ENCODE data around the gene MGME1. TPM values are rescaled to one million over a fixed set of nuclear protein-coding genes. Genes with fewer than 3 reads are reported as not detected.

MGME1 gene
- total RNA-seq, 1 experiment from 2014 or later = 15.1 TPM

DNA sequence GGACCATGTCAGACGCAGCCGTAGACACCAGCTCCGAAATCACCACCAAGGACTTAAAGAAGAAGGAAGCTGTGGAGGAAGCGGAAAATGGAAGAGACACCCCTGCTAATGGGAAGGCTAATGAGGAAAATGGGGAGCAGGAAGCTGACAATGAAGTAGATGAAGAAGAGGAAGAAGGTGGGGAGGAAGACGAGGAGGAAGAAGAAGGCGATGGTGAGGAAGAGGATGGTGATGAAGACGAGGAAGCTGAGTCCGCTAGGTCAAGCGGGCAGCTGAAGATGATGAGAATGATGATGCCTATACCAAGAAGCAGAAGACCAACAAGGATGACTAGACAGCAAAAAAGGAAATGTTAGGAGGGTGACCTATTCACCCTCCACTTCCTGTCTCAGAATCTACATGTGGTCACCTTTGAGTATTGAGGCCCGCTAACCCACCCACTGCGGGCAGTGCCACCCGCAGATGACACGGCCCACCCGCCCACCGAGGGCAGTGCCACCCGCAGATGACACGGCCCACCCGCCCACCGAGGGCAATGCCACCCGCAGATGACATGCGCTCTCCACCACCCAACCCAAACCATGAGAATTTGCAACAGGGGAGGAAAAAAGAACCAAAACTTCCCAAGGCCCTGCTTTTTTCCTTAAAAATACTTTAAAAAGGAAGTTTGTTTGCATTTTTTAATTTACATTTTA, 43.3 kb downstream of the MGME1 start:
- Histone ChIP-seq H3K27me3 (ENCODE audit: low read length) (no peaks in the 10 kb centered on the region), H3K9ac (ENCODE audit: low read length) (no peak overlapping the region), H3K4me1 (ENCODE audit: insufficient read depth, low read length) (no peaks in the 10 kb centered on the region), H3F3A (ENCODE audit: low read length, unreplicated experiment) (no peaks in the 10 kb centered on the region), H3K4me2 (ENCODE audit: low read length) (no peak overlapping the region), H4K20me1 (ENCODE audit: low read length) (no peaks in the 10 kb centered on the region), H3K27ac (ENCODE audit: low read length) (no peak overlapping the region), H3K4me3 (ENCODE audit: low read length) (no peak overlapping the region), H3K9me3 (ENCODE audit: low read length) (no peaks in the 10 kb centered on the region), H2AFZ (ENCODE audit: low read length) (no peak overlapping the region), H3K79me2 (ENCODE audit: low read length) (no peaks in the 10 kb centered on the region), H3K36me3 (ENCODE audit: low read depth, low read length) (no peaks in the 10 kb centered on the region; the same call in 1 of the 2 replicates), H3K9me2 (replicated peaks; ENCODE audit: low read length) (no peaks in the 10 kb centered on the region)
- TF ChIP-seq, protein P1, sequence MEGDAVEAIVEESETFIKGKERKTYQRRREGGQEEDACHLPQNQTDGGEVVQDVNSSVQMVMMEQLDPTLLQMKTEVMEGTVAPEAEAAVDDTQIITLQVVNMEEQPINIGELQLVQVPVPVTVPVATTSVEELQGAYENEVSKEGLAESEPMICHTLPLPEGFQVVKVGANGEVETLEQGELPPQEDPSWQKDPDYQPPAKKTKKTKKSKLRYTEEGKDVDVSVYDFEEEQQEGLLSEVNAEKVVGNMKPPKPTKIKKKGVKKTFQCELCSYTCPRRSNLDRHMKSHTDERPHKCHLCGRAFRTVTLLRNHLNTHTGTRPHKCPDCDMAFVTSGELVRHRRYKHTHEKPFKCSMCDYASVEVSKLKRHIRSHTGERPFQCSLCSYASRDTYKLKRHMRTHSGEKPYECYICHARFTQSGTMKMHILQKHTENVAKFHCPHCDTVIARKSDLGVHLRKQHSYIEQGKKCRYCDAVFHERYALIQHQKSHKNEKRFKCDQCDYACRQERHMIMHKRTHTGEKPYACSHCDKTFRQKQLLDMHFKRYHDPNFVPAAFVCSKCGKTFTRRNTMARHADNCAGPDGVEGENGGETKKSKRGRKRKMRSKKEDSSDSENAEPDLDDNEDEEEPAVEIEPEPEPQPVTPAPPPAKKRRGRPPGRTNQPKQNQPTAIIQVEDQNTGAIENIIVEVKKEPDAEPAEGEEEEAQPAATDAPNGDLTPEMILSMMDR (conservative IDR thresholded peaks at IDR 0.05; ENCODE audit: low read depth, low read length) = no peak
- TF ChIP-seq EZH2phosphoT487 (IDR thresholded peaks at IDR 0.05; ENCODE audit: borderline replicate concordance, low read length) = no peak
- no peak for TF ChIP-seq EZH2 (IDR thresholded peaks at IDR 0.05; ENCODE audit: low read length, unreplicated experiment)
- ChIA-PET POLR2A (ENCODE audit: unreplicated experiment) (no interaction called here), CTCF (no interaction called here)
- intact Hi-C loops (cut with micrococcal nuclease) = no loop called here
- DNase-seq (no peak), ATAC-seq (no peak)
- BruUV-seq (replicated peaks) = no TSS peak

- Histone ChIP-seq H3K27me3 (ENCODE audit: low read length) (no peaks in the 10 kb centered on the region), H3K9ac (ENCODE audit: low read length) (no peak overlapping the region), H3F3A (ENCODE audit: low read length, unreplicated experiment) (no peaks in the 10 kb centered on the region), H3K79me2 (ENCODE audit: low read length) (no peaks in the 10 kb centered on the region), H3K4me3 (ENCODE audit: low read length) (no peak overlapping the region), H3K4me2 (ENCODE audit: low read length) (no peak overlapping the region), H3K9me2 (replicated peaks; ENCODE audit: low read length) (no peaks in the 10 kb centered on the region), H3K4me1 (ENCODE audit: insufficient read depth, low read length) (no peaks in the 10 kb centered on the region), H3K9me3 (ENCODE audit: low read length) (no peaks in the 10 kb centered on the region), H2AFZ (ENCODE audit: low read length) (no peak overlapping the region), H3K36me3 (ENCODE audit: low read depth, low read length) (no peaks in the 10 kb centered on the region; the same call in 1 of the 2 replicates), H4K20me1 (ENCODE audit: low read length) (no peaks in the 10 kb centered on the region), H3K27ac (ENCODE audit: low read length) (no peak overlapping the region)
- no peak for ATAC-seq
- intact Hi-C loops (cut with micrococcal nuclease) = no loop called here
- CTCF ChIA-PET = no interaction called here
- TF ChIP-seq EZH2 (IDR thresholded peaks at IDR 0.05; ENCODE audit: low read length, unreplicated experiment) (no peak), EZH2phosphoT487 (IDR thresholded peaks at IDR 0.05; ENCODE audit: borderline replicate concordance, low read length) (no peak)
- TF ChIP-seq, protein P1 (conservative IDR thresholded peaks at IDR 0.05; ENCODE audit: low read depth, low read length) = no peak
- DNase-seq = no peak
- no TSS peak for BruUV-seq (replicated peaks)
- POLR2A ChIA-PET (ENCODE audit: unreplicated experiment) = no interaction called here
Measured at GRCh38 chr20:18012901-18013300, 44.1 kb downstream of the MGME1 start.

- DNase-seq (no peak), ATAC-seq (no peak)
- intact Hi-C loops (cut with micrococcal nuclease) = no loop called here
- no peaks in the 10 kb centered on the region for H4K20me1 ChIP-seq (ENCODE audit: low read length)
- H3K36me3 ChIP-seq (ENCODE audit: low read depth, low read length) = no peaks in the 10 kb centered on the region; the same call in 1 of the 2 replicates
- POLR2A ChIA-PET (ENCODE audit: unreplicated experiment) = no interaction called here
- no peaks in the 10 kb centered on the region for H3K27me3 ChIP-seq (ENCODE audit: low read length)
- CTCF ChIA-PET = no interaction called here
- no TSS peak for BruUV-seq (replicated peaks)
- no peaks in the 10 kb centered on the region for H3K9me3 ChIP-seq (ENCODE audit: low read length)
- no peak overlapping the region for H3K4me3 ChIP-seq (ENCODE audit: low read length)
- no peak for TF ChIP-seq EZH2phosphoT487 (IDR thresholded peaks at IDR 0.05; ENCODE audit: borderline replicate concordance, low read length)
- TF ChIP-seq, protein P1 (conservative IDR thresholded peaks at IDR 0.05; ENCODE audit: low read depth, low read length) = no peak
- no peak for TF ChIP-seq EZH2 (IDR thresholded peaks at IDR 0.05; ENCODE audit: low read length, unreplicated experiment)
- H3K79me2 ChIP-seq (ENCODE audit: low read length) = no peaks in the 10 kb centered on the region
- no peaks in the 10 kb centered on the region for H3K9me2 ChIP-seq (replicated peaks; ENCODE audit: low read length)
- H3K4me1 ChIP-seq (ENCODE audit: insufficient read depth, low read length) = no peaks in the 10 kb centered on the region
- no peak overlapping the region for H3K9ac ChIP-seq (ENCODE audit: low read length)
- H3F3A ChIP-seq (ENCODE audit: low read length, unreplicated experiment) = no peaks in the 10 kb centered on the region
- H2AFZ ChIP-seq (ENCODE audit: low read length) = no peak overlapping the region
- H3K4me2 ChIP-seq (ENCODE audit: low read length) = no peak overlapping the region
- no peak overlapping the region for H3K27ac ChIP-seq (ENCODE audit: low read length)
Measured at GRCh38 chr20:18014411-18014810, 45.6 kb downstream of the MGME1 start.
